B cell (primary cell): ENCODE data around the gene CDX1. TPM values are rescaled to one million over a fixed set of nuclear protein-coding genes. Genes with fewer than 3 reads are reported as not detected.

Source experiments
- ATAC-seq: fragments of 200-7000 bp; cut with Tn5 transposase; one replicate; pipeline ENCODE4 v1.10.0; 2021; ENCODE audit warnings: low read depth, mild to moderate bottlenecking, moderate number of reproducible peaks, moderate library complexity
- CTCF ChIA-PET: fragments of 350-600 bp; sonication (Branson Sonifier 250); formaldehyde crosslinking; loops from one replicate; lab custom pipeline; 2021; ENCODE audit warnings: antibody characterized with exemption, inconsistent platforms; lab: Charles Lee
- POLR2A ChIA-PET: fragments of 350-600 bp; sonication (Branson Sonifier 250); formaldehyde crosslinking; loops from one replicate; lab custom pipeline; 2021; ENCODE audit warnings: antibody characterized with exemption; lab: Charles Lee
- DNase-seq: peaks from one replicate; pipeline ENCODE4 v3.0.0; 2013
- H2AFZ ChIP-seq: 2 replicates; pipeline ENCODE4 v1.6.1; 2012; ENCODE audit warnings: mild to moderate bottlenecking, low read depth, low read length; ENCODE audit not compliant: insufficient read depth, poor library complexity, severe bottlenecking
- H3K27ac ChIP-seq, 2 donors: 1 replicate in 1 of 2; 2 replicates in 1 of 2; pipeline ENCODE4 v1.5.1; 2012 to 2013; ENCODE audit warnings: low read length in 2 of 2, mild to moderate bottlenecking in 2 of 2, moderate library complexity in 1 of 2
- H3K27me3 ChIP-seq, 4 experiments: fragments of 200-600 bp in 1 of 4; sonication (generic) in 1 of 4; replicated peaks in 1 of 4; 1 replicate in 2 of 4; 2 replicates in 2 of 4; pipeline versions ENCODE4 v1.6.1 to v1.7.0; 2013 to 2016; ENCODE audit warnings: low read length in 3 of 4, mild to moderate bottlenecking in 2 of 4, mixed read lengths in 1 of 4, moderate library complexity in 1 of 4; ENCODE audit not compliant: insufficient read depth in 4 of 4, control insufficient read depth in 3 of 4; ENCODE audit errors: control extremely low read depth in 1 of 4
- H3K36me3 ChIP-seq, 2 experiments: replicated peaks in 1 of 2; 1 replicate in 1 of 2; 2 replicates in 1 of 2; pipeline versions ENCODE4 v1.6.1 to v1.7.1; 2013; ENCODE audit warnings: low read length in 1 of 2; ENCODE audit not compliant: insufficient read depth in 2 of 2, control insufficient read depth in 1 of 2; ENCODE audit errors: control extremely low read depth in 1 of 2, extremely low read depth in 1 of 2
- H3K4me1 ChIP-seq, 2 donors: fragments of 200-600 bp in 1 of 2; sonication (generic) in 1 of 2; 1 replicate in 1 of 2; 2 replicates in 1 of 2; pipeline versions ENCODE4 v1.5.1 to v1.6.1; 2013 to 2017; ENCODE audit warnings: low read length in 2 of 2; ENCODE audit not compliant: control insufficient read depth in 2 of 2, insufficient read depth in 2 of 2
- H3K4me2 ChIP-seq: replicated peaks from 2 replicates; pipeline ENCODE3; 2012; ENCODE audit warnings: mild to moderate bottlenecking, low read depth, low read length; ENCODE audit not compliant: poor library complexity, severe bottlenecking
- H3K4me3 ChIP-seq, 5 experiments: fragments of 200-600 bp in 1 of 5; sonication (generic) in 1 of 5; 1 replicate in 3 of 5; 2 replicates in 2 of 5; pipeline versions ENCODE4 v1.5.1 to v1.7.0; 2011 to 2016; ENCODE audit warnings: low read length in 4 of 5, mild to moderate bottlenecking in 4 of 5, low read depth in 2 of 5, control low read depth in 1 of 5, moderate library complexity in 1 of 5; ENCODE audit not compliant: insufficient read depth in 1 of 5; ENCODE audit errors: control extremely low read depth in 1 of 5, extremely low read depth in 1 of 5
- H3K79me2 ChIP-seq: fragments of 200-600 bp; sonication (generic); one replicate; pipeline ENCODE4 v1.6.0; 2016; ENCODE audit warnings: low read length; ENCODE audit not compliant: control insufficient read depth, insufficient read depth
- H3K9ac ChIP-seq: fragments of 200-600 bp; sonication (generic); 2 replicates; pipeline ENCODE4 v1.6.1; 2017; ENCODE audit warnings: mild to moderate bottlenecking, low read length, moderate library complexity
- H3K9me3 ChIP-seq, 3 donors: one replicate each; pipeline versions ENCODE4 v1.6.1 to v1.7.1; 2013; ENCODE audit warnings: low read length in 2 of 3; ENCODE audit not compliant: control insufficient read depth in 2 of 3, insufficient read depth in 1 of 3; ENCODE audit errors: control extremely low read depth in 1 of 3
- H4K20me1 ChIP-seq: 2 replicates; pipeline ENCODE4 v1.6.0; 2012; ENCODE audit warnings: mild to moderate bottlenecking, low read length; ENCODE audit not compliant: insufficient read depth, control insufficient read depth, poor library complexity, severe bottlenecking
- H3K27ac Mint-ChIP-seq: one replicate; pipeline ENCODE4 v1.8.0; 2021; ENCODE audit warnings: mixed read lengths
- H3K27me3 Mint-ChIP-seq: one replicate; pipeline ENCODE4 v1.8.0; 2021; ENCODE audit warnings: mixed read lengths
- H3K4me1 Mint-ChIP-seq: one replicate; pipeline ENCODE4 v1.8.0; 2021; ENCODE audit warnings: mixed read lengths
- H3K4me3 Mint-ChIP-seq: one replicate; pipeline ENCODE4 v1.8.0; 2021; ENCODE audit warnings: mixed read lengths
- H3K9me3 Mint-ChIP-seq: one replicate; pipeline ENCODE4 v1.8.0; 2022; ENCODE audit warnings: mixed read lengths; ENCODE audit not compliant: insufficient read depth
- EZH2 ChIP-seq: IDR thresholded peaks from 2 replicates; pipeline ENCODE4 v1.6.1; 2012; ENCODE audit warnings: borderline replicate concordance, low read depth, mild to moderate bottlenecking, moderate library complexity, low read length; ENCODE audit not compliant: insufficient read depth, poor library complexity, severe bottlenecking
- WGBS: methylation state at CpG from one replicate; pipeline ENCODE4 v1.1.5; 2013; ENCODE audit warnings: missing lambda C conversion rate; ENCODE audit not compliant: insufficient coverage; 5-methylcytosine and 5-hydroxymethylcytosine counted together
- intact Hi-C: fragments of 100-400 bp; cut with micrococcal nuclease; formaldehyde crosslinking; loops from one replicate; pipeline ENCODE4 v1.10.0; 2022
- polyA plus RNA-seq: library from polyadenylated mRNA; depleted of rRNA; stranded (reverse); fragments of >200 nt; gene quantifications from 2 replicates; pipeline ENCODE4 v1.2.3, GENCODE V29; 2012
- total RNA-seq, 2 donors: library from RNA; stranded (reverse); fragments of 120-200 nt in 1 of 2; gene quantifications; 1 replicate in 1 of 2; 2 replicates in 1 of 2; pipeline versions ENCODE4 v1.2.3 to v1.2.4, GENCODE V29; 2013 to 2022
- TF ChIP-seq, protein P1 (sequence below): fragments of 200-600 bp; IDR thresholded peaks from one replicate; pipeline ENCODE4 v1.8.0; 2022; ENCODE audit warnings: antibody characterized with exemption, mild to moderate bottlenecking

Gene CDX1
- total and polyA plus RNA-seq, 2 donors (not counting 1 experiment from before 2014, with no cell fraction given) = not detected

DNA sequence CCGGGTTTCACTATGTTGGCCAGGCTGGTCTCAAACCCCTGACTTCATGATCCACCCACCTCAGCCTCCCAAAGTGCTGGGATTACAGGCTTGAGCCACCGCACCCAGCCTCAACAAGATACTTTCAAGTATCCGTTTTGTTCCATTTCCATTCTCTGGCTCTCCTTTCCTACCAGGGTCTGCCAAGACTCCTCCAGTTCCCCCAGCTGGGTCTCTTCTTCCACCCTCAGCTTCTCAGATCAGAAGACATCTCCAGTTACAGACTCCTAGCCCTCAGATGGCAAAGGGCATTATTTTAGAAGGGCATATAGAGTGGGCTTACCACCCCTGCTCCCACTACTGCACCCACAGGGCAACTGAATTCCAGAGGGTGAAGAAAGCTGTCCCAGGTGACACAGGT is 9.4 kb upstream of the CDX1 start:
- no peaks in the 10 kb centered on the region for H4K20me1 ChIP-seq
- peaks cover 34% of the 10 kb centered on the region for H3K4me1 Mint-ChIP-seq
- ATAC-seq (no peak), DNase-seq (no peak)
- no peak for TF ChIP-seq EZH2
- TF ChIP-seq, protein P1, sequence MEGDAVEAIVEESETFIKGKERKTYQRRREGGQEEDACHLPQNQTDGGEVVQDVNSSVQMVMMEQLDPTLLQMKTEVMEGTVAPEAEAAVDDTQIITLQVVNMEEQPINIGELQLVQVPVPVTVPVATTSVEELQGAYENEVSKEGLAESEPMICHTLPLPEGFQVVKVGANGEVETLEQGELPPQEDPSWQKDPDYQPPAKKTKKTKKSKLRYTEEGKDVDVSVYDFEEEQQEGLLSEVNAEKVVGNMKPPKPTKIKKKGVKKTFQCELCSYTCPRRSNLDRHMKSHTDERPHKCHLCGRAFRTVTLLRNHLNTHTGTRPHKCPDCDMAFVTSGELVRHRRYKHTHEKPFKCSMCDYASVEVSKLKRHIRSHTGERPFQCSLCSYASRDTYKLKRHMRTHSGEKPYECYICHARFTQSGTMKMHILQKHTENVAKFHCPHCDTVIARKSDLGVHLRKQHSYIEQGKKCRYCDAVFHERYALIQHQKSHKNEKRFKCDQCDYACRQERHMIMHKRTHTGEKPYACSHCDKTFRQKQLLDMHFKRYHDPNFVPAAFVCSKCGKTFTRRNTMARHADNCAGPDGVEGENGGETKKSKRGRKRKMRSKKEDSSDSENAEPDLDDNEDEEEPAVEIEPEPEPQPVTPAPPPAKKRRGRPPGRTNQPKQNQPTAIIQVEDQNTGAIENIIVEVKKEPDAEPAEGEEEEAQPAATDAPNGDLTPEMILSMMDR = no peak
- peak overlapping the region; percentile 65 for H3K4me3 Mint-ChIP-seq
- no peak overlapping the region for H3K4me2 ChIP-seq
- no peaks in the 10 kb centered on the region for H3K27me3 Mint-ChIP-seq
- H3K79me2 ChIP-seq = no peaks in the 10 kb centered on the region
- no peak overlapping the region for H3K27ac ChIP-seq
- H3K9me3 ChIP-seq = no peaks in the 10 kb centered on the region
- H3K27me3 ChIP-seq = no peaks in the 10 kb centered on the region
- H3K9me3 Mint-ChIP-seq = no peaks in the 10 kb centered on the region
- ChIA-PET CTCF (interaction anchor here (2.7 kb wide), 1 partner anchor 193 kb away, joined by 11 read pairs; no protein-coding TSS in a partner anchor), POLR2A (no interaction called here)
- peak overlapping the region; percentile 32 for H3K27ac Mint-ChIP-seq
- H3K4me3 ChIP-seq = no peak overlapping the region
- WGBS = 96% methylated on average over 3 of the region's 3 CpGs
- intact Hi-C loops = no loop called here
- H3K9ac ChIP-seq = no peak overlapping the region
- no peak overlapping the region for H2AFZ ChIP-seq
- peaks cover 21 to 28% of the 10 kb centered on the region in 2 donors for H3K4me1 ChIP-seq
- no peaks in the 10 kb centered on the region for H3K36me3 ChIP-seq

DNA sequence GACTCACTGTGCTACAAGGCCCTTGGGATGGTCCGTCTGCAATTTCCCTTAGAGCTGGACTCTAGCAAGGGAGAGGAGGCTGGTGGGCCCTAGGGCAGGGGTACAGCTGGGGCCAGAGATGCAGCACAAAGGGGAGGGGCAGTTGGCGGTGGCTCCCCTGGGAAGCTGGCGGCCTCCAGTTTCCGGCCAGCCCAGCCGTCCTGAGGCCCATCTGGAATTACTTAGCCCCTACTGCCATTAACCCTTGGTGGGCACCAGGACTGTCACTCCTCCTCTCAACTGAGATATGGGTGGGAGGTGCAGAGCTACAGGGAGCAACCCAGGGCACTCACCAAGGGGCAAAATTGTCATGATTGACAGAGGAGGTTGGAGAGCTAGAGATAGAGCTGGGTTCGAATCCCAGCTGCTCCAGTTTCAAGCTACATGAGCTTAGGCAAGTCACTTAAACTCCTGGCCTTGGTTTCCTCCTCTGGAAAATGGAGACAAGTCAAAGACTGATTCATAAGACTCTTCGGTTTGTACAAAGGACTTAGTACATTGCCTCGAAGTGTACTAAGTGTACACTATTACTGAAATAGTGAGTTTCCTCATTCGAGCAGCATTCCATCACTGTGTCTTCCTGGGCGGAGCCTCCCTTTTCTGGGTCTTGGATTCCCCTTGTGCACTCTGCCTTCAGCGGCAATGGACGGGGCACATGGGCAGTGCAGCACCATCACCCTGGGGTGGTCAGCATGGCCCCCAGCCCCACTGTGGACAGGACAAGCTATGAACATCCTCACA is 8.2 kb upstream of the CDX1 start:
- Histone ChIP-seq H3K9ac (no peak overlapping the region), H3K27ac (no peak overlapping the region), H3K27me3 (no peaks in the 10 kb centered on the region), H3K36me3 (no peaks in the 10 kb centered on the region), H4K20me1 (no peaks in the 10 kb centered on the region), H2AFZ (no peak overlapping the region), H3K4me1 (peaks cover 21 to 28% of the 10 kb centered on the region in 2 donors), H3K4me2 (no peak overlapping the region), H3K79me2 (no peaks in the 10 kb centered on the region), H3K9me3 (no peaks in the 10 kb centered on the region), H3K4me3 (no peak overlapping the region)
- H3K4me3 Mint-ChIP-seq = no peak overlapping the region
- WGBS = 86% methylated on average over 12 of the region's 12 CpGs
- no peaks in the 10 kb centered on the region for H3K27me3 Mint-ChIP-seq
- DNase-seq (no peak), ATAC-seq (no peak)
- CTCF ChIA-PET = interaction anchor here (1.7 to 2.7 kb wide), 2 partner anchors 60 to 192 kb away, joined by 7 to 11 read pairs; no protein-coding TSS in a partner anchor
- H3K9me3 Mint-ChIP-seq = no peaks in the 10 kb centered on the region
- intact Hi-C loops = no loop called here
- H3K4me1 Mint-ChIP-seq = peaks cover 35% of the 10 kb centered on the region
- no peak overlapping the region for H3K27ac Mint-ChIP-seq
- POLR2A ChIA-PET = no interaction called here
- TF ChIP-seq EZH2 = no peak
- TF ChIP-seq, protein P1 = no peak
